Measurements from ENCODE around the gene GPA33. TPM values are rescaled to one million over a fixed set of nuclear protein-coding genes. Genes with fewer than 3 reads are reported as not detected.

GPA33 gene
- polyA plus RNA-seq, 1 donor from 2014 or later = 0.14 TPM

- TF ChIP-seq EZH2 (IDR thresholded peaks at IDR 0.05; ENCODE audit: borderline replicate concordance, insufficient read depth, low read length, poor library complexity, severe bottlenecking) (no peak), EP300 (conservative IDR thresholded peaks at IDR 0.05; ENCODE audit: poor library complexity, severe bottlenecking) (no peak), SMC3 (conservative IDR thresholded peaks at IDR 0.05; ENCODE audit: poor library complexity) (peak; percentile 86), RAD21 (conservative IDR thresholded peaks at IDR 0.05) (peak; percentile 83), TAF1 (IDR thresholded peaks at IDR 0.05; ENCODE audit: low read depth) (no peak), REST (IDR thresholded peaks at IDR 0.05; ENCODE audit: borderline replicate concordance) (no peak), CTCF (IDR thresholded peaks at IDR 0.05; ENCODE audit: poor library complexity, severe bottlenecking) (peak; percentile 79)
- Histone ChIP-seq H3K27me3 (ENCODE audit: insufficient read depth, low read depth, low read length) (no peaks in the 10 kb centered on the region), H3K79me2 (replicated peaks; ENCODE audit: insufficient read depth, low read length) (no peaks in the 10 kb centered on the region), H2AFZ (ENCODE audit: low read depth, low read length) (no peak overlapping the region), H3K27ac (ENCODE audit: low read length) (no peak overlapping the region), H4K20me1 (ENCODE audit: insufficient read depth) (no peaks in the 10 kb centered on the region), H3F3A (ENCODE audit: insufficient read depth, low read length, poor library complexity, severe bottlenecking) (no peaks in the 10 kb centered on the region), H3K36me3 (ENCODE audit: insufficient read depth, low read length) (no peaks in the 10 kb centered on the region), H3K4me2 (ENCODE audit: low read length) (no peak overlapping the region), H3K9ac (ENCODE audit: low read length) (no peak overlapping the region), H3K9me2 (ENCODE audit: insufficient read depth, low read length) (no peaks in the 10 kb centered on the region), H3K9me3 (ENCODE audit: low read length) (no peaks in the 10 kb centered on the region), H3K4me3 (ENCODE audit: low read length) (no peak overlapping the region)
Measured at GRCh38 chr1:167057241-167057688, 32.9 kb downstream of the GPA33 start.

- Histone ChIP-seq H3F3A (ENCODE audit: insufficient read depth, low read length, poor library complexity, severe bottlenecking) (no peaks in the 10 kb centered on the region), H3K9ac (ENCODE audit: low read length) (no peak overlapping the region), H3K27ac (ENCODE audit: low read length) (no peak overlapping the region), H3K36me3 (ENCODE audit: insufficient read depth, low read length) (no peaks in the 10 kb centered on the region), H3K9me2 (ENCODE audit: insufficient read depth, low read length) (no peaks in the 10 kb centered on the region), H2AFZ (ENCODE audit: low read depth, low read length) (no peak overlapping the region), H3K79me2 (replicated peaks; ENCODE audit: insufficient read depth, low read length) (no peaks in the 10 kb centered on the region), H3K4me2 (ENCODE audit: low read length) (no peak overlapping the region), H3K27me3 (ENCODE audit: insufficient read depth, low read depth, low read length) (no peaks in the 10 kb centered on the region), H4K20me1 (ENCODE audit: insufficient read depth) (no peaks in the 10 kb centered on the region), H3K4me3 (ENCODE audit: low read length) (no peak overlapping the region), H3K9me3 (ENCODE audit: low read length) (no peaks in the 10 kb centered on the region)
- TF ChIP-seq MXI1 (conservative IDR thresholded peaks at IDR 0.05; ENCODE audit: poor library complexity, severe bottlenecking) = no peak
- no peak for TF ChIP-seq TAF1 (IDR thresholded peaks at IDR 0.05; ENCODE audit: low read depth)
- no peak for TF ChIP-seq CTCF (IDR thresholded peaks at IDR 0.05; ENCODE audit: poor library complexity, severe bottlenecking)
- no peak for TF ChIP-seq EP300 (conservative IDR thresholded peaks at IDR 0.05; ENCODE audit: poor library complexity, severe bottlenecking)
- no peak for TF ChIP-seq POLR2AphosphoS5 (IDR thresholded peaks at IDR 0.05)
- TF ChIP-seq SMC3 (conservative IDR thresholded peaks at IDR 0.05; ENCODE audit: poor library complexity) = no peak
- no peak for TF ChIP-seq REST (IDR thresholded peaks at IDR 0.05; ENCODE audit: borderline replicate concordance)
- no peak for TF ChIP-seq EZH2 (IDR thresholded peaks at IDR 0.05; ENCODE audit: borderline replicate concordance, insufficient read depth, low read length, poor library complexity, severe bottlenecking)
- no peak for TF ChIP-seq RAD21 (conservative IDR thresholded peaks at IDR 0.05)
Measured at GRCh38 chr1:167056529-167057231, 33.5 kb downstream of the GPA33 start.

Data from neural cell (in vitro differentiated cells).